H1 (cell line): ENCODE measurements around the gene CPZ. TPM values are rescaled to one million over a fixed set of nuclear protein-coding genes. Genes with fewer than 3 reads are reported as not detected.

Experiments used
- CTCF ChIA-PET: fragments of 300-600 bp; sonication (Branson Sonifier 250); formaldehyde crosslinking; loops from one replicate; lab custom pipeline; 2021; ENCODE audit not compliant: partially characterized antibody; lab: Charles Lee
- POLR2A ChIA-PET: fragments of 300-600 bp; sonication (Branson Sonifier 250); formaldehyde crosslinking; loops from one replicate; lab custom pipeline; 2021; ENCODE audit warnings: inconsistent platforms; ENCODE audit not compliant: partially characterized antibody; lab: Charles Lee
- DNase-seq, 2 experiments: peaks; one replicate each; pipeline versions ENCODE4 v3.0.0 to v3.0.0-alpha.2; 2010 to 2022; ENCODE audit warnings: low spot score in 2 of 2, low read depth in 1 of 2, mixed read lengths in 1 of 2
- FAIRE-seq: peaks from 2 replicates; lab custom pipeline; 2011; peaks lifted over from hg19 to GRCh38; lab: Jason Lieb, UNC
- H2AFZ ChIP-seq: 2 replicates; pipeline ENCODE4 v1.8.1; 2012; ENCODE audit warnings: low read length, inconsistent platforms
- H2AK5ac ChIP-seq: 2 replicates; pipeline ENCODE4 v1.6.1; 2013; ENCODE audit warnings: low read depth, low read length
- H2BK120ac ChIP-seq: replicated peaks from 2 replicates; pipeline ENCODE3; 2013; ENCODE audit warnings: low read depth, low read length, inconsistent platforms
- H2BK12ac ChIP-seq: 2 replicates; pipeline ENCODE4 v1.6.1; 2013; ENCODE audit warnings: low read depth, low read length
- H2BK15ac ChIP-seq: 2 replicates; pipeline ENCODE4 v1.6.1; 2013; ENCODE audit warnings: low read length
- H2BK20ac ChIP-seq: 2 replicates; pipeline ENCODE4 v1.6.1; 2013; ENCODE audit warnings: low read length
- H2BK5ac ChIP-seq: 2 replicates; pipeline ENCODE4 v1.6.1; 2013; ENCODE audit warnings: low read depth, low read length
- H3K14ac ChIP-seq: 2 replicates; pipeline ENCODE4 v1.6.1; 2013; ENCODE audit warnings: inconsistent platforms; ENCODE audit not compliant: insufficient read length
- H3K18ac ChIP-seq: 2 replicates; pipeline ENCODE4 v1.6.1; 2013; ENCODE audit warnings: low read length; ENCODE audit errors: extremely low read depth
- H3K23ac ChIP-seq: 2 replicates; pipeline ENCODE4 v1.6.1; 2013; ENCODE audit warnings: inconsistent platforms; ENCODE audit not compliant: insufficient read length
- H3K23me2 ChIP-seq: 2 replicates; pipeline ENCODE4 v1.6.1; 2013; ENCODE audit warnings: low read depth, low read length
- H3K27ac ChIP-seq: 2 replicates; pipeline ENCODE4 v1.6.1; 2011; ENCODE audit warnings: low read depth, low read length, inconsistent platforms
- H3K27me3 ChIP-seq, 4 experiments: replicated peaks in 1 of 4; 1 replicate in 1 of 4; 2 replicates in 3 of 4; pipeline versions ENCODE4 v1.6.1 to v1.8.1; 2011 to 2013; ENCODE audit warnings: low read length in 3 of 4, mild to moderate bottlenecking in 3 of 4, inconsistent platforms in 2 of 4, mixed read lengths in 2 of 4, moderate library complexity in 1 of 4; ENCODE audit not compliant: control insufficient read depth in 3 of 4, insufficient read depth in 3 of 4; ENCODE audit errors: extremely low read depth in 1 of 4
- H3K36me3 ChIP-seq, 4 experiments: 2 replicates each; pipeline versions ENCODE4 v1.6.1 to v1.8.1; 2011 to 2013; ENCODE audit warnings: mild to moderate bottlenecking in 4 of 4, low read length in 3 of 4, moderate library complexity in 2 of 4, control low read depth in 1 of 4, inconsistent platforms in 1 of 4; ENCODE audit not compliant: insufficient read depth in 4 of 4, control insufficient read depth in 2 of 4
- H3K4ac ChIP-seq: replicated peaks from 2 replicates; pipeline ENCODE3; 2013; ENCODE audit warnings: low read length, low read depth, mixed read lengths, inconsistent platforms; ENCODE audit not compliant: insufficient read length
- H3K4me1 ChIP-seq, 4 experiments: replicated peaks in 1 of 4; 1 replicate in 1 of 4; 2 replicates in 3 of 4; pipeline versions ENCODE4 v1.6.1 to v1.8.1; 2011 to 2013; ENCODE audit warnings: low read length in 3 of 4, inconsistent platforms in 2 of 4, mixed read lengths in 1 of 4; ENCODE audit not compliant: insufficient read depth in 4 of 4, control insufficient read depth in 3 of 4
- H3K4me2 ChIP-seq, 2 experiments: 2 replicates each; pipeline versions ENCODE4 v1.6.1 to v1.8.1; 2011 to 2013; ENCODE audit warnings: low read depth in 2 of 2, low read length in 2 of 2, control low read depth in 1 of 2, inconsistent platforms in 1 of 2, mild to moderate bottlenecking in 1 of 2; ENCODE audit not compliant: insufficient read depth in 1 of 2
- H3K4me3 ChIP-seq, 4 experiments: fragments of 200-600, 300-600 bp in 1 of 4; sonication (generic), shearing (Covaris generic), sonication (Bioruptor Twin) in 1 of 4; 2 replicates each; pipeline versions ENCODE4 v1.5.1 to v1.8.1; 2011 to 2016; ENCODE audit warnings: low read length in 4 of 4, low read depth in 3 of 4, control low read depth in 2 of 4, inconsistent platforms in 2 of 4, mild to moderate bottlenecking in 2 of 4, mixed read lengths in 1 of 4, moderate library complexity in 1 of 4; ENCODE audit not compliant: insufficient read depth in 2 of 4; ENCODE audit errors: extremely low read depth in 1 of 4
- H3K56ac ChIP-seq: replicated peaks from 2 replicates; pipeline ENCODE3; 2013; ENCODE audit warnings: low read depth, mild to moderate bottlenecking, mixed read lengths, low read length, inconsistent platforms; ENCODE audit not compliant: insufficient read length
- H3K79me1 ChIP-seq: 2 replicates; pipeline ENCODE4 v1.6.1; 2013; ENCODE audit warnings: low read depth, low read length, control low read depth
- H3K79me2 ChIP-seq, 2 experiments: 2 replicates each; pipeline versions ENCODE4 v1.6.1 to v1.8.1; 2012 to 2013; ENCODE audit warnings: low read length in 2 of 2, mild to moderate bottlenecking in 2 of 2, inconsistent platforms in 1 of 2; ENCODE audit not compliant: insufficient read depth in 2 of 2, control insufficient read depth in 1 of 2
- H3K9ac ChIP-seq, 4 experiments: replicated peaks in 1 of 4; 1 replicate in 1 of 4; 2 replicates in 3 of 4; pipeline versions ENCODE4 v1.6.1 to v1.8.1; 2011 to 2013; ENCODE audit warnings: low read depth in 3 of 4, low read length in 3 of 4, control low read depth in 2 of 4, mild to moderate bottlenecking in 2 of 4, moderate library complexity in 2 of 4, inconsistent platforms in 1 of 4; ENCODE audit errors: extremely low read depth in 1 of 4
- H3K9me3 ChIP-seq, 2 experiments: 2 replicates each; pipeline versions ENCODE4 v1.6.1 to v1.8.1; 2012 to 2013; ENCODE audit warnings: mild to moderate bottlenecking in 2 of 2, moderate library complexity in 2 of 2, control low read depth in 1 of 2, inconsistent platforms in 1 of 2, low read depth in 1 of 2, low read length in 1 of 2, mixed read lengths in 1 of 2; ENCODE audit not compliant: insufficient read depth in 2 of 2
- H4K20me1 ChIP-seq, 2 experiments: replicated peaks in 1 of 2; 2 replicates each; pipeline versions ENCODE3 to v1.8.1; 2011 to 2013; ENCODE audit warnings: inconsistent platforms in 2 of 2, low read length in 2 of 2, mild to moderate bottlenecking in 1 of 2; ENCODE audit not compliant: insufficient read depth in 2 of 2, control insufficient read depth in 1 of 2
- H4K5ac ChIP-seq: 2 replicates; pipeline ENCODE4 v1.6.1; 2013; ENCODE audit warnings: low read length, low read depth, mixed read lengths, inconsistent platforms; ENCODE audit not compliant: insufficient read length
- H4K8ac ChIP-seq: 2 replicates; pipeline ENCODE4 v1.8.0; 2013; ENCODE audit warnings: mild to moderate bottlenecking, moderate library complexity, low read length, inconsistent platforms; ENCODE audit not compliant: insufficient read depth; ENCODE audit errors: extremely low read depth
- H4K91ac ChIP-seq: replicated peaks from 2 replicates; pipeline ENCODE3; 2013; ENCODE audit warnings: low read length, mixed read lengths, inconsistent platforms; ENCODE audit not compliant: insufficient read length
- BRCA1 ChIP-seq: IDR thresholded peaks from 2 replicates; pipeline ENCODE4 v1.6.1; 2012; ENCODE audit warnings: low read depth, low read length, improper control_type of control experiment
- CHD2 ChIP-seq: IDR thresholded peaks from 2 replicates; pipeline ENCODE4 v1.6.1; 2012; ENCODE audit warnings: low read length, improper control_type of control experiment
- GABPA ChIP-seq: IDR thresholded peaks from 2 replicates; pipeline ENCODE4 v1.6.1; 2011; ENCODE audit warnings: mild to moderate bottlenecking, low read length, moderate library complexity, borderline replicate concordance; ENCODE audit not compliant: insufficient read depth
- HDAC2 ChIP-seq, 2 experiments: fragments of 300-600 bp in 1 of 2; sonication (generic) in 1 of 2; IDR thresholded peaks; 2 replicates each; pipeline ENCODE4 v1.6.1; 2011 to 2012; ENCODE audit warnings: low read depth in 2 of 2, low read length in 2 of 2, mild to moderate bottlenecking in 2 of 2, moderate library complexity in 2 of 2, borderline replicate concordance in 1 of 2, inconsistent platforms in 1 of 2
- HDAC6 ChIP-seq: IDR thresholded peaks from one replicate; pipeline ENCODE4 v1.7.1; 2012; ENCODE audit warnings: low read depth, mild to moderate bottlenecking, inconsistent platforms, low read length, moderate library complexity
- KDM1A ChIP-seq: fragments of 200-600, 300-600 bp; sonication (generic); IDR thresholded peaks from 2 replicates; pipeline ENCODE4 v1.7.1; 2016; ENCODE audit warnings: mild to moderate bottlenecking, low read length, borderline replicate concordance
- KDM4A ChIP-seq: IDR thresholded peaks from one replicate; pipeline ENCODE4 v1.7.1; 2012; ENCODE audit warnings: low read depth, mild to moderate bottlenecking, moderate library complexity, low read length, inconsistent platforms; ENCODE audit not compliant: severe bottlenecking
- MAX ChIP-seq: IDR thresholded peaks from 2 replicates; pipeline ENCODE4 v1.6.1; 2012; ENCODE audit warnings: inconsistent platforms
- RNF2 ChIP-seq: fragments of 200-900, 300-1000 bp; sonication (generic); IDR thresholded peaks from 2 replicates; pipeline ENCODE4 v1.7.1; 2016; ENCODE audit warnings: borderline replicate concordance, low read depth, mild to moderate bottlenecking, antibody characterized with exemption, low read length; ENCODE audit not compliant: poor library complexity, severe bottlenecking; ENCODE audit errors: missing control alignments
- SIRT6 ChIP-seq: IDR thresholded peaks from one replicate; pipeline ENCODE4 v1.7.1; 2012; ENCODE audit warnings: low read length, inconsistent platforms
- SRF ChIP-seq: IDR thresholded peaks from 2 replicates; pipeline ENCODE4 v1.6.1; 2011; ENCODE audit warnings: mild to moderate bottlenecking, low read depth, low read length, moderate library complexity
- SUZ12 ChIP-seq: fragments of 200-600 bp; sonication (generic); IDR thresholded peaks from 2 replicates; pipeline ENCODE4 v1.6.1; 2012; ENCODE audit warnings: mild to moderate bottlenecking, inconsistent platforms, low read length, moderate library complexity, mixed read lengths
- TAF1 ChIP-seq: IDR thresholded peaks from 2 replicates; pipeline ENCODE4 v1.6.1; 2011; ENCODE audit warnings: mild to moderate bottlenecking, low read depth, low read length
- TAF7 ChIP-seq: optimal IDR thresholded peaks from 2 replicates; pipeline ENCODE3; 2011; ENCODE audit warnings: low read depth, mild to moderate bottlenecking, inconsistent platforms, low read length, moderate library complexity, borderline replicate concordance
- WGBS, 2 experiments: shearing (Covaris generic) in 1 of 2; methylation state at CpG; one replicate each; pipeline versions ENCODE4 v1.1.6 to v1.1.7; 2013 to 2015; ENCODE audit warnings: low lambda C conversion rate in 2 of 2, mixed read lengths in 2 of 2, inconsistent platforms in 1 of 2, low coverage in 1 of 2, missing lambda C conversion rate in 1 of 2; ENCODE audit not compliant: insufficient replicate concordance in 2 of 2, insufficient coverage in 1 of 2, insufficient read length in 1 of 2; ENCODE audit errors: extremely low coverage in 1 of 2, missing lambda C conversion rate in 1 of 2; 5-methylcytosine and 5-hydroxymethylcytosine counted together
- polyA plus RNA-seq, 7 experiments: library from polyadenylated mRNA; depleted of rRNA in 3 of 7; stranded (reverse) in 5 of 7; unstranded in 2 of 7; fragments of >200 nt in 5 of 7; fragments of 200-250 nt in 2 of 7; gene quantifications; 1 replicate in 5 of 7; 2 replicates in 1 of 7; 4 replicates in 1 of 7; pipeline versions ENCODE4 v1.2.1 to v1.2.3, GENCODE V29; 2011 to 2013; ENCODE audit warnings: missing spikeins in 2 of 7, mixed read lengths in 2 of 7
- total RNA-seq: library from RNA; stranded (reverse); fragmentation: NEBNext Ultra II Directional; extraction: Animal tissue kit (Norgen Biotek cat#: 25700); gene quantifications from 2 replicates; pipeline ENCODE4 v1.2.1, GENCODE V29; 2021

Gene CPZ
- total and polyA plus RNA-seq, 2 of the 8 experiments (the other 6 are each of a cell fraction or from before 2014, with no cell fraction given), result 28.8 to 40.7 TPM

DNA sequence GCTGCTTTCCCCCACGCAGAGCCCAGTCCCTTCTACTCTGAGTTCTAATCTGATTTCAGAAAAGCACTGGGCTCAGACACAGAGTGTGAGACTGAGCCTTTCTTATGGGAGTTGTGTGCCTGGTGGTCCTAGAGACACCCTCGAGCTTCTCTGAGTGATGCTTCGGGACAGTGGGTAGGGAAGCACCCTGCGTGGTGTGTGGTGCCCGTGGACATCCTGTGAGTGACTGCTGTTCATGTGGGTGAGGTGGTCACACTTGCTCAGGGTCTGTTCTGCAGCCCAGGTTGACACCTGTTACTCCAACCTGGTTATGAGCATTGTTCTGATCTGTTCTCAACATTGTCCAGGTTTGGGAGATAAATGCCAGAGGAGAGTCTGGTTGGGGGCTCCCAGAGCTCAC, 6.3 kb upstream of the CPZ start:
- Histone ChIP-seq H2AK5ac (no peak overlapping the region), H3K4me3 (no peak overlapping the region), H3K23ac (no peak overlapping the region), H2BK5ac (no peak overlapping the region), H2AFZ (no peak overlapping the region), H3K36me3 (no peaks in the 10 kb centered on the region), H3K79me1 (no peaks in the 10 kb centered on the region), H3K9ac (no peak overlapping the region), H4K91ac (no peak overlapping the region), H3K4me1 (peaks cover 0 to 12% (median 8%) of the 10 kb centered on the region in 4 experiments; a peak in 5 of 7 replicates), H2BK120ac (no peak overlapping the region), H3K56ac (no peak overlapping the region), H2BK12ac (no peak overlapping the region), H3K27me3 (peaks cover 2 to 14% (median 11%) of the 10 kb centered on the region in 4 experiments), H2BK15ac (peak overlapping the region; percentile 81; the same call in 1 of the 2 replicates), H3K4me2 (no peak overlapping the region), H4K20me1 (no peaks in the 10 kb centered on the region), H3K9me3 (no peaks in the 10 kb centered on the region), H3K4ac (no peak overlapping the region), H3K79me2 (no peaks in the 10 kb centered on the region), H2BK20ac (no peak overlapping the region), H3K14ac (no peak overlapping the region), H3K18ac (no peak overlapping the region), H3K27ac (no peak overlapping the region), H4K8ac (no peak overlapping the region), H3K23me2 (no peaks in the 10 kb centered on the region; the same call in 1 of the 2 replicates), H4K5ac (no peak overlapping the region)
- CTCF ChIA-PET, result interaction anchor here (0.9 to 8.8 kb wide), 17 partner anchors 9 to 159 kb away, joined by 3 to 66 read pairs (median 5); no protein-coding TSS in a partner anchor
- DNase-seq (no peak), FAIRE-seq (no peak)
- WGBS, 2 experiments, result 76% methylated on average over 5 of the region's 5 CpGs; no CpG with 5 or more reads in 1 of the 2 experiments
- POLR2A ChIA-PET, result no interaction called here
- no peak for TF ChIP-seq GABPA
- no peak for TF ChIP-seq SIRT6
- no peak for TF ChIP-seq KDM1A
- TF ChIP-seq MAX, result no peak
- no peak for TF ChIP-seq SUZ12
- TF ChIP-seq KDM4A, result no peak
- TF ChIP-seq CHD2, result no peak
- TF ChIP-seq TAF7, result no peak
- no peak for TF ChIP-seq RNF2
- TF ChIP-seq HDAC6, result no peak
- no peak for TF ChIP-seq SRF
- no peak for TF ChIP-seq HDAC2 (IDR thresholded peaks at IDR 0.05; ENCODE audit: borderline replicate concordance in 1 of 2, low read depth in 2 of 2, low read length in 2 of 2)
- no peak for TF ChIP-seq BRCA1
- TF ChIP-seq TAF1, result no peak
